Stimulated activated CD4-positive, alpha-beta T cell treated with anti-CD3 and anti-CD28 coated beads, TNF-alpha, amount 100 ng/mL, for 1 hour (primary cell): ENCODE results near the gene COL6A1.

Source experiments
- DNase-seq, 3 donors: peaks; one replicate each; pipeline ENCODE4 v3.0.0-alpha.2; 2020; ENCODE audit warnings: low read depth in 3 of 3, low spot score in 1 of 3

The COL6A1 gene

DNA sequence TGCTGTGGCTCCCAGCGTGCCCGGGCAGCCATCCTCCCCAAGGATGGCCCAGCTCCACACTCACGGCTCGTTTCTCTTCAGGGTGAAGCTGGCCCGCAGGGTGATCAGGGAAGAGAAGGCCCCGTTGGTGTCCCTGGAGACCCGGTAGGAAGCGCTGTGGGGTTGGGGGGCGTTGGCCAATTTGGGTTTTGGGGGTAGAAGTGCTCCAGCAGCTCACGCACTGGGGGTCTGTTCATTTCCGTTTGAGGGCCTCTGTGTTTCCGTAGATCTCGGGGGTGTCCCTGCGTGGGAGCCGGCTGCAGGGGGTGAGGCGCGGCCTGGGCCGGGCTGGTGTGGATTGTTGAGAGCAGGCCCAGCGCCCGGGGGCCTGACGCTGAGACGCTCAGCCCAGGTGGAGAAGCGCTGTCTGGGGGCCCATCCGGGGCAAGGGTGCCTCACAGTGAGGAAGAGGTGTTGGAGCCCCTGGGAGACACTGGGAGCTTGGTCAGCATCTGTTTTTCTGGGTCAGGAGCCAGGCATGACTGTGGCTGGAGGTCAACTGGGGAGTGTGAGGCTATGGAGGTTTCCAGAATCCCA is 12.6 kb downstream of the COL6A1 start:
- no peak for DNase-seq

DNA sequence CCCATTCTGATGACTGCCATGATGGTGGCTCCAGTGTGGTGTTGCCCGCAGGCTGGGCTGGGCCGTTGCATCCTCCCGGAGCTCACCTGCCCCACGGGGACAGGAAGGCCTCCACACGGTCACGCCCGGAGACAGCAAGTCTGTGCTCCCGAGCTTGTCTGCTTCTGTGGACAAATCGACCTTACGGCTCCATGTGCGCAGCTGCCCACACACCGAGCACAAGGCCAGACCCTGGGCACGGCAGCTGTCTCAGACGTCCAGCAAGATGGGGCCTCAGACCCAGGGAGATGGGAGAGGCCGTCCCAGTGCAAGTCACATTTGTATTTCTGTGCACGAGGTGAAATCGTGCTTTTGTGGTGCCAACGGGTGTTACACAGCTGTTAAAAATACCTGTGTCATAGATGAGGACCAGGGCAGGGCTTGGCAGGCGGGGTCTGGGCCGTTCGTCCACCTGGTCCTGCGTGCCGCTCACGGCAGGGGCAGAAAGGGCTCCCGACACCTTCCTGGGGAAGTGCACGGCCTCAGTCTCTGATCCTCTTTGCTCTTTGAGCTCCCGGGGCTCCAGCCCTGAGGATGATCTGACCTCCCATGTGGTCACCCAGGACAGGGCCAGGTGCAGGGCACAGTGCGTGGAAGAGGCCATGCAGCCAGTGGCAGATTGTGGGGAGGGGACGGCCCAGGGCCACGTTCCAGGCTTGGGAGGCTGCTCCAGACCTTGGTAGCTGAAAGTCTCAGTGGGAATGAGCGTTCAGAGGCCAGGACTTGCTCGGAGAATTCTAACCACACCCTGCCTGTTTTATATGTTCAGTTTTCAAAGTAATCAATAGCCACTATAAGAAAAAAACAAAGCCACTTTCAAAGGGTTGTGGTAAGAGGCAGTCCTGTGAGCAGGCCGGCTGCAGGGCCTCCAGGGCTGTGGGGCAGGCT is 13.5 kb downstream of the COL6A1 start:
- DNase-seq, result no peak

DNA sequence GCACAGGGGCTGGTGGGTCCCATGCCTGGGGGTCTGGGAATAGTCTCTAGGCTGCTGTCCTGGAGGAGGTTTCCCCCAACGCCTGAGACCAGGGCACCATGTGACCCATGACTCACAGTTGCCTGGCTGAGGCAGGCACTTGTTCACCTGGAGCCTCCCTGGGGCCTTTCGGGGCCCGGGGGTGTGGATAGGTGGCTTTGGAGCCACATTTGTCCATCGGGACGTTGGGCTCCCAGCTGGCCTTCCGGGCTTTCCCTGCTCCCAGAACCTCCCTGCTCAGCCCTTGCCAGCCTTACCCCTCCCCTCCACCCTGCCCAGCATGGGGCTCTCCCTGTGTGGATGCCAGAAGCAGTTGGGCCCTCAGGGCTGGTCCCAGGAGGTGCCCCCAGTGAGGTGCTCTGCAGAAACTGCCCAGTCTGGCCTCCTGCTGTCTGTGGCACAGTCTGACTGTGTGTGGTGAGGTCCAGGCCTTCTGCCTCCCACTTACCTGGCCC is 14.2 kb downstream of the COL6A1 start:
- no peak for DNase-seq

DNA sequence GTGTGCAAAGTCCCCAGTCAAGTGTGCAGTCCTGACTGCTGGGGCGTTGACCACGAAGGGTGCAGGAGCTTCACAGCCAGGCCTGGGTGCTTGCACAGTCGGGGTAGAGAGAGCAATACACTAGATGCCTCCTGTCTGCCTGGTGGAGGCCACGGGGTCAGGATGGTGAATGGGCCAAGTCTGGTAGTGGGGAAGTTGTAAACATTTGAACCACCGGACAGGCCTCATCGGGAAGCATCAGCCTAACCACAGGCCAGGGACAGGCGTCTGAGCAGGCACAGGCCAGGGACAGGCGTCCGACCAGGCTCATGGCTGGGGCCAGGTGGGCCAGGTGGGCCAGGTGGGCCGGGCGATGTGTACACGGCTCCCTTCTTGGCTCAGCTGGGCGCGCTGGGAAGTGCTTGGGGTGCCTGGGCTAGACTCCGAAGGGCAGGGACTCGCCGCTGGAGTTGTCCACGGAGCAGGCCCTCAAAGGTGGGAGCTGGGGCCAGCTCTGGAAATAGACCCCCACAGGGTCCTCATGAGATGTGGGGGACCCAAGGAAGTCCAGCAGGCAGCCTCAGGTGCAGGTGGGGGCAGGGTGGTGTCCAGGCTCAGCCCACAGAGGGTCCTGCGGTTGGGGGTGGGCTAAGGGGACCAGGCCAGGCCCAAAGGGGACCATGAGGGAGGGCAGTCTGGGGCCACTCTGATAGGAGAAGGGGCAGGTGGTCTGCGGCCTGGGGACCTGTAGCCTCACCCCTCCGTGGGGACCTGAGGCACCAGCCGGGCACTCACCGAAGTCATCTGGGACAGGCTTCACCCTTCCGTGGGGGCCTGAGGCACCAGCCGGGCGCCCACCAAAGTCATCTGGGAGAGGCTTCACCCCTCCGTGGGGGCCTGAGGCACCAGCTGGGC is 15.0 kb downstream of the COL6A1 start:
- DNase-seq, result no peak

DNA sequence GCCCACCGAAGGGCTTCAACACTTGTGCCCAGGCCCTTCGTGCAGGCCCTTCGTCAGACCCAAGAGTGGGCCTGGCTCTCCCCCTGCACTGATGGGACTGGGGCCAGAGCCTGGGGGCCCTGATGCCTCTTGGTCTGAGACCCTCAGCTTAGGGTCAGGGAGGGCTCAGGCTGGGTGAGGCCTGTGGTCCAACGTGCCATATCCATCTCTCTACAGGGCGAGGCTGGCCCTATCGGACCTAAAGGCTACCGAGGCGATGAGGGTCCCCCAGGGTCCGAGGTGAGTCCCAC is 15.6 kb downstream of the COL6A1 start:
- no peak for DNase-seq

DNA sequence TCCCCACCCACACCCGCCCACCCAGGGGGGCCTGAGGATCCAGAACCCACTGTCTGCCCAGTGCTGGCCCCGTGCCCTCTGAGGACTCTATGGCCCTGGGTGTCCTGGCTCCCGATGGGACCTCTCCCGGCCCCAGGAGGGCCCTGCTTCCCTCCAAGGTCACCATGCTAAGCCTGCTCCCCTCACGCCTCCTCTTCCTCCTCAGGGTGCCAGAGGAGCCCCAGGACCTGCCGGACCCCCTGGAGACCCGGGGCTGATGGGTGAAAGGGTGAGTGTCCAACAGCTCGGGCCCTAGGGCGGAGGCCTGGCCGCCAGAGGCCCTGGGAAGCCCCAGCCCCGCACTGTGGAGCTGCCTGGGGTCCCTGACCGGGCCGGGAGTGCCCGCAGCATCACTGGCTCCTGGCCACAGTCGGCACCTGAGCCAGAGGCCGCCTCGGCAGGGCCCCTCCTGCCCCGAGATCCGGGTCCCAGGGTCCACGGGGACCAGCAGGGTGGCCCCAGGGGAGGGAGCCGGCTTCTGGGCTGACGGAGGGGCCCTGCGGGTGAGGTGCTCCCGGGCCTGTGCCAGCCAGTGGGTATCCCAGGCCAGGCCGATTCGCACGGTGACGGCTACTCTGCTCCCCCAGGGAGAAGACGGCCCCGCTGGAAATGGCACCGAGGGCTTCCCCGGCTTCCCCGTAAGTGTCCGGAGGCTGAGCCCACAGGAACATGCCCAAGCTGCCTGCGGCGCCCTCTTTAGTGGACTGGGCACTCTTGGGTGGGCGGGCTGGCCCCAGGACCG is 16.1 kb downstream of the COL6A1 start:
- DNase-seq, result no peak

DNA sequence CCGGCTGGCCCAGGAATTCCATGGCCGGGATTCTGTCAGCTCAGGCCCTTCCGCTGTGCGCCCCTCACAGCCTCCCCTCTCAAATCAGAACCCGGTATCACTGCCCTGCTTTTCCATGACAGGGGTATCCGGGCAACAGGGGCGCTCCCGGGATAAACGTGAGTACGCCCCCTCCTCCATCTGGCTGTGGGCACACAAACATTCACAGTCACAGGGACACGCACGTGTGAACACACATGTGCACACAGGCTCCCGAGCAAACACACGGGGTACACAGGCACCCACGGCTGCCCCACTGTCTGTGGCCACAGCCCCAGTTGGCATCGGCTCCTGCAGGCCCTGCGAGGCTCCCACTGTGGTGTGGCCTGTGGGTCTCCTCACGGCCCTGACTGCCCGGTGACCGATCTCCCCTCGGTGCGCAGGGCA is 16.7 kb downstream of the COL6A1 start:
- no peak for DNase-seq

DNA sequence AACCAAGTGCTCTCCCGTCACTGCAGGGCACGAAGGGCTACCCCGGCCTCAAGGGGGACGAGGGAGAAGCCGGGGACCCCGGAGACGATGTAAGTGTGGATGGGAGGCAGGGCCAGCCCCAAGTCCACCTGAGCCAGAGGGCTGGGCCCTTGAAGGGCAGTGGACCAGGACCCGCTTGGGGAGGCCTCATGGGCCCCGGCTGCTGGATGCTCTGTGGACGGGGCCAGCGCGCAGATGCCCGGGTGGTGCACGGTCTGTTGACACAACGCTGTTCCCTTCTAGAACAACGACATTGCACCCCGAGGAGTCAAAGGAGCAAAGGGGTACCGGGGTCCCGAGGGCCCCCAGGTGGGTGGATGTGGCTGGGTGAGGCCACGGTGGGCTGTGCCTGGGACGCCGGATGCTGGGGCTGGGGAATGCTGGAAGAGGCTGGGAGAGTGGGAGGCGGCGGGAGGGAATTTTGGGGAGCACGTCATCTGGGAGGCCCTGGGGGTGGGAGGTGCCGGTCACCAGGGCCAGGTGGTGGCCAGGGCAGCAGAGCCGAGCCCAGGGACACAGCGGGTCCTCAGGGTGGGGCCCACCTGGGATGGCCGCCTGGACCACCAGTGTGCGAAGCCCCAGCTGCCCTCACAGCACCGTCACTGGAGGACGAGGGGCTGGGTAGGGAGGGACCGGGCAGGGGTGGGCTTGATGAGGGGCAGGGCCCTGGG is 17.5 kb downstream of the COL6A1 start:
- DNase-seq, result no peak

DNA sequence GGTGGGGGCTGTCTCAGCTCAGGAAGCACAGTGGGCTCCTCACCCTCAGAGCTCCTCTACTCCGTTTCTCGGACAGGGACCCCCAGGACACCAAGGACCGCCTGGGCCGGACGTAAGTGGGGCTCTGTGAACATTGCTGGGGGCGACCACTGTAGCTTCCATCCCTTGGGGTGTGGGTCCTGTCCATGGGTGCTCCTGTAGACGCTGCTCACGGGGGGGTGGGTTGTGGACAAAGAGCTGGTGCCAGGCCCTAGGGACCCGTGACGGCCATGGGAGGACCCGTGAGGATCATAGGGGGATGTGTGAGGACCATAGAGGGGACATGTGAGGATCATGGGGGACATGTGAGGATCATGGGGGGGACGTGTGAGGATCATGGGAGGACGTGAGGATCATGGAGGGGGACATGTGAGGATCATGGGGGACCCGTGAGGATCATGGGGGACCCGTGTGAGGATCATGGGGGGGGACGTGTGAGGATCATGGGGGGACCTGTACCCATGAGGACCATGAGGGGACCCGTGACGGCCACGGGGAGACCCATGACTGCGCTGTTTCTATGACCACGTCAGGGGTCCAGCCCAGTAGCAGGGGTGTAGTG is 18.1 kb downstream of the COL6A1 start:
- DNase-seq, result no peak

DNA sequence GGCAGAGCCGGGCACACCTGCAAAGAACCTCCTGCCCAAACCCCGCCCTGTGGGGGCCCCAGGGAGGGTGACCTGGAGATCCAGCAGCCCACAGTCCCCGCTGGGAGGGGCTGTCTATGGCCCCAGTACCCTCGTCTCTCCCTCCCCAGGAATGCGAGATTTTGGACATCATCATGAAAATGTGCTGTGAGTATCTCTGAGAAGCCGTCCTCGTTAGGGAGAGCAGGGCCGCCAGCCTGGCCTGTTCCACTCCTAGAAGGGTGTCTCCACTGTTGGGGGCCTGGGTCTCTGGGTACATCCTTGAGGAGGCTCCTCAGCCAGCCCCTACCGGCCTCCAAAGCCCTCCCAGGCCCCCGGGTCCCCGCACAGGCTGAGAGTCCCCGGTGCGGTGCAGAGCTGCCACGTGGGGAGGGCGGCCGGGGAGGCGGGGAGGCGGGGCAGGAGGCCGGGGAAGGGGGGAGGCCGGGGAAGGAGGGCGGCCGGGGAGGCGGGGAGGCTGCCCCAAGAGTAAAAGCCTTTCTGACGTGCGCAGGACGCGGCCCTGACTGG is 18.7 kb downstream of the COL6A1 start:
- DNase-seq, result no peak

DNA sequence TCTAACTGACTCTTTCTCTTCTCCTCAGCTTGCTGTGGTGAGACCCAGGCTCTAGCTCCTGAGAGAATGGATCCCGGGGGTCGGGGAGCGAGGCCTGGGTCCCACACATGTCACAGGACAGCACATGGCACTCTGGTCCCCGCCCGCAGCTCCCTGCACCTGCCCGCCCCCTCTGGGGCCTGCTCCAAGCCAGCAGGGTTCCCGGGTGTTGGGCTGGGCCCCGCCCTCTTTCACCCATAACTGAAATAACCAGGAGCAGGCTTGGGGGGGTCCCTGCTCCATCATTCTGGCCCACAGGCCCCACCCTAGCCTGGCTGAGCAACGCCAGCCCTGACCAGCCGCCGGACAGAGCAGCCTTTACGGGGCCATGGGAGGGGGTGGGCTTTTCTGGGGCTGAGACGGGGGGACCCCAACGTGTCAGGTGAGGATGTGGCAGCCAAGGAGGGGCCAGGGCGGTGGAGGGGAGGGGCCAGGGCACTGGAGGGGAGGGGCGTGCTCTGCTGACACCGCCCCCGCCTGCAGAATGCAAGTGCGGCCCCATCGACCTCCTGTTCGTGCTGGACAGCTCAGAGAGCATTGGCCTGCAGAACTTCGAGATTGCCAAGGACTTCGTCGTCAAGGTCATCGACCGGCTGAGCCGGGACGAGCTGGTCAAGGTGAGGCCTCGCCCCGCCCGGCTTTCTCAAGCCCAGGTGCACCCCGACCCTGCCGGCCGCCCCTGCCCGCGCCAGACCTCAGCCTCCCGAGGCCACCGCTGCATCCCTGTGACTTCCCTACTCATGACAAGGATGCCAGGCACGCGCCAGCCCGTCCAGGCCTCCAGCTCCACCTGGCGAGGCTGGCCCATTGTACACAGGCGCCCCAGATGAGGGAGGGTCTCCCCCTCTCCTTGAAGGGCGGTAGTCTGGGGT is 19.4 kb downstream of the COL6A1 start:
- no peak for DNase-seq

DNA sequence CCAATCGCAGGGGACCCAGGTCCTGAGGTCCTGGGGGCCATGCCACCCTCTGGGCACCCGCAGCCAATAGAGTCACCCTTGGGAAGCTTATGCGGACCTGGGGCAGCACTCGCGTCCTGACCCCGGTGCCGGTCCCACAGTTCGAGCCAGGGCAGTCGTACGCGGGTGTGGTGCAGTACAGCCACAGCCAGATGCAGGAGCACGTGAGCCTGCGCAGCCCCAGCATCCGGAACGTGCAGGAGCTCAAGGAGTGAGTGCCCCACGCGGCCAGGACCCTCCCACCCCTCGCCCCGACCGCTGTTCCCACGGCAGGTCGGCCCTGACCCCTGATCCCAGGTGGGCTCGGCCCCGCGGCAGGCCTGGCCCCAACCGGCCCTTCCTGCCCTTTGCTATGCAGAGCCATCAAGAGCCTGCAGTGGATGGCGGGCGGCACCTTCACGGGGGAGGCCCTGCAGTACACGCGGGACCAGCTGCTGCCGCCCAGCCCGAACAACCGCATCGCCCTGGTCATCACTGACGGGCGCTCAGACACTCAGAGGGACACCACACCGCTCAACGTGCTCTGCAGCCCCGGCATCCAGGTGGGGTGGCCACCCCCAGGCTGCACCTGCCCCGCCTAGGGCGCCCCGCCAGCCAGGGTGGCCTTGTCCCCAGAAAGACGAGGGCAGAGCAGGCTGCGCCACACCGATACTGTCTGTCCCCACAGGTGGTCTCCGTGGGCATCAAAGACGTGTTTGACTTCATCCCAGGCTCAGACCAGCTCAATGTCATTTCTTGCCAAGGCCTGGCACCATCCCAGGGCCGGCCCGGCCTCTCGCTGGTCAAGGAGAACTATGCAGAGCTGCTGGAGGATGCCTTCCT is 20.5 kb downstream of the COL6A1 start:
- no peak for DNase-seq

DNA sequence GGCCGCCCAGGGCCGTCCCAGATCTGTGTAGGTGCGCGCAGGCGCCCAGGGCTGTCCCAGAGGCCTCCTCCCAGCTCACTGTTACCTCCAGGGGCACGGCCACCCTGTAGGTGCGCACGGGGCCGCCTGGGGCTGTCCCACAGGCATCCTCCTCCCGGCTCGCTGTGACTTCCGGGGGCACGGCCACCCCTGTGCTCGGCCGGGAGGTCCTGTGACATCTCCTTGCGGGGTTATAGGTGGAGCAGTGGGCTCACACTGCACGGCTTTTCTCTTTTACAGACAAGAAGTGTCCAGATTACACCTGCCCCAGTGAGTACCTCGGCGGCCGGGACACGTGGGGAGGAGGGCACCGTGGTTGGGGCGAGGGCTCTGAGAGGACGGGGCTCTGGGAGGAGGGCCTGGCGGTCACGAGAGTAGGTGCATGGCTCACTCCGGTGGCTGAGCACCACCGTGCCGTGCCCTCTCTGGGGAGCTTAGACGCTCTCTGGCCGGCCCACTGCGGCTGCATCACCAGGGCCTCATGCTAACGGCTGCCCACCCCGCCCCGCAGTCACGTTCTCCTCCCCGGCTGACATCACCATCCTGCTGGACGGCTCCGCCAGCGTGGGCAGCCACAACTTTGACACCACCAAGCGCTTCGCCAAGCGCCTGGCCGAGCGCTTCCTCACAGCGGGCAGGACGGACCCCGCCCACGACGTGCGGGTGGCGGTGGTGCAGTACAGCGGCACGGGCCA is 21.4 kb downstream of the COL6A1 start:
- DNase-seq, result no peak

DNA sequence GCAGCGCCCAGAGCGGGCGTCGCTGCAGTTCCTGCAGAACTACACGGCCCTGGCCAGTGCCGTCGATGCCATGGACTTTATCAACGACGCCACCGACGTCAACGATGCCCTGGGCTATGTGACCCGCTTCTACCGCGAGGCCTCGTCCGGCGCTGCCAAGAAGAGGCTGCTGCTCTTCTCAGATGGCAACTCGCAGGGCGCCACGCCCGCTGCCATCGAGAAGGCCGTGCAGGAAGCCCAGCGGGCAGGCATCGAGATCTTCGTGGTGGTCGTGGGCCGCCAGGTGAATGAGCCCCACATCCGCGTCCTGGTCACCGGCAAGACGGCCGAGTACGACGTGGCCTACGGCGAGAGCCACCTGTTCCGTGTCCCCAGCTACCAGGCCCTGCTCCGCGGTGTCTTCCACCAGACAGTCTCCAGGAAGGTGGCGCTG is 22.0 kb downstream of the COL6A1 start:
- DNase-seq, result no peak

DNA sequence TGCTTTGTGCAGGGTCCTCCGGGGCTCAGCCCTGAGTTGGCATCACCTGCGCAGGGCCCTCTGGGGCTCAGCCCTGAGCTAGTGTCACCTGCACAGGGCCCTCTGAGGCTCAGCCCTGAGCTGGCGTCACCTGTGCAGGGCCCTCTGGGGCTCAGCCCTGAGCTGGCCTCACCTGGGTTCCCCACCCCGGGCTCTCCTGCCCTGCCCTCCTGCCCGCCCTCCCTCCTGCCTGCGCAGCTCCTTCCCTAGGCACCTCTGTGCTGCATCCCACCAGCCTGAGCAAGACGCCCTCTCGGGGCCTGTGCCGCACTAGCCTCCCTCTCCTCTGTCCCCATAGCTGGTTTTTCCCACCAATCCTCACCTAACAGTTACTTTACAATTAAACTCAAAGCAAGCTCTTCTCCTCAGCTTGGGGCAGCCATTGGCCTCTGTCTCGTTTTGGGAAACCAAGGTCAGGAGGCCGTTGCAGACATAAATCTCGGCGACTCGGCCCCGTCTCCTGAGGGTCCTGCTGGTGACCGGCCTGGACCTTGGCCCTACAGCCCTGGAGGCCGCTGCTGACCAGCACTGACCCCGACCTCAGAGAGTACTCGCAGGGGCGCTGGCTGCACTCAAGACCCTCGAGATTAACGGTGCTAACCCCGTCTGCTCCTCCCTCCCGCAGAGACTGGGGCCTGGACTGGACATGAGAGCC is 22.7 kb downstream of the COL6A1 start:
- DNase-seq, result no peak

DNA sequence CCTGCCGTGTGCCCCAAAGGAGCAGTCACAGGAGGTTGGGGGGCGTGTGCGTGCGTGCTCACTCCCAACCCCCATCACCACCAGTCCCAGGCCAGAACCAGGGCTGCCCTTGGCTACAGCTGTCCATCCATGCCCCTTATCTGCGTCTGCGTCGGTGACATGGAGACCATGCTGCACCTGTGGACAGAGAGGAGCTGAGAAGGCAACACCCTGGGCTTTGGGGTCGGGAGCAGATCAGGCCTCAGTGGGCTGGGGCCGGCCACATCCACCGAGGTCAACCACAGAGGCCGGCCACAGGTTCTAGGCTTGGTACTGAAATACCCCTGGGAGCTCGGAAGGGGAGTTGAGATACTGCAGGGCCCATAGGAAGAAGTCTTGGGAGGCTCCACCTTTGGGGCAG is 23.5 kb downstream of the COL6A1 start:
- no peak for DNase-seq
